ENCODE data around the gene OSBPL6.

OSBPL6 gene

DNA sequence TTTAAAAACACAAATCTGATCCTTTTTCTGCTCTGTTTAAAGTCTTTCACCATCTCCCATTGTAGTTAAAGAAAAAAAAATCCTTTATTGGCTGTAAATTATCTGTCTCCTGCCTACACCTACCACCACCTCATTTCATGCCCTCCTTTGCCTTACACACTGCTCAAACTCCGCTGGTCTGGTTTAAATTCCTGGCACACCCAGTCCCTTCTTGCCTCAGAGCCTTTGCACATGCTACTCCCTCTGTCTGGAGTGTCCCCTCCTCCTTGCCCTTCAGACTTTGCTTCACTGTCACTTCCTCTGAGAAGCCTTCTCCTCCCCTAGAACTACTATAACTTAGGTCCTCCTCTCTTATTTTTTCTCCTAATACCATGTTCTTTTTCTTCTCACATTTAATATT is 49.6 kb downstream of the OSBPL6 start:
- DNase-seq (ENCODE audit: extremely low spot score) = no peak
- POLR2A ChIA-PET = no interaction called here
- CTCF ChIA-PET = no interaction called here
- no peak for TF ChIP-seq LEF1 (IDR thresholded peaks at IDR 0.05; ENCODE audit: borderline replicate concordance)
- TF ChIP-seq FOXK2 (IDR thresholded peaks at IDR 0.05) = no peak
- TF ChIP-seq SUZ12 (IDR thresholded peaks at IDR 0.05) = no peak
- TF ChIP-seq, protein P1, sequence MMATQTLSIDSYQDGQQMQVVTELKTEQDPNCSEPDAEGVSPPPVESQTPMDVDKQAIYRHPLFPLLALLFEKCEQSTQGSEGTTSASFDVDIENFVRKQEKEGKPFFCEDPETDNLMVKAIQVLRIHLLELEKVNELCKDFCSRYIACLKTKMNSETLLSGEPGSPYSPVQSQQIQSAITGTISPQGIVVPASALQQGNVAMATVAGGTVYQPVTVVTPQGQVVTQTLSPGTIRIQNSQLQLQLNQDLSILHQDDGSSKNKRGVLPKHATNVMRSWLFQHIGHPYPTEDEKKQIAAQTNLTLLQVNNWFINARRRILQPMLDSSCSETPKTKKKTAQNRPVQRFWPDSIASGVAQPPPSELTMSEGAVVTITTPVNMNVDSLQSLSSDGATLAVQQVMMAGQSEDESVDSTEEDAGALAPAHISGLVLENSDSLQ (IDR thresholded peaks at IDR 0.05) = no peak
- TF ChIP-seq TARDBP (IDR thresholded peaks at IDR 0.05) = no peak
- TF ChIP-seq HDGF (IDR thresholded peaks at IDR 0.05; ENCODE audit: borderline replicate concordance) = no peak
- TF ChIP-seq ZNF384 (IDR thresholded peaks at IDR 0.05) = no peak
- TF ChIP-seq L3MBTL2 (conservative IDR thresholded peaks at IDR 0.05) = no peak
- no peak for TF ChIP-seq FOXA1 (IDR thresholded peaks at IDR 0.05)
- TF ChIP-seq BHLHE40 (IDR thresholded peaks at IDR 0.05; ENCODE audit: borderline replicate concordance) = no peak
- TF ChIP-seq ARNT (IDR thresholded peaks at IDR 0.05) = no peak
- no peak for TF ChIP-seq ELF4 (IDR thresholded peaks at IDR 0.05)
- TF ChIP-seq CTBP1 (IDR thresholded peaks at IDR 0.05; ENCODE audit: borderline replicate concordance) = no peak
- TF ChIP-seq NFRKB (IDR thresholded peaks at IDR 0.05) = no peak
- no peak for TF ChIP-seq FOXM1 (IDR thresholded peaks at IDR 0.05; ENCODE audit: borderline replicate concordance)
- no peak for TF ChIP-seq SP1 (IDR thresholded peaks at IDR 0.05)

DNA sequence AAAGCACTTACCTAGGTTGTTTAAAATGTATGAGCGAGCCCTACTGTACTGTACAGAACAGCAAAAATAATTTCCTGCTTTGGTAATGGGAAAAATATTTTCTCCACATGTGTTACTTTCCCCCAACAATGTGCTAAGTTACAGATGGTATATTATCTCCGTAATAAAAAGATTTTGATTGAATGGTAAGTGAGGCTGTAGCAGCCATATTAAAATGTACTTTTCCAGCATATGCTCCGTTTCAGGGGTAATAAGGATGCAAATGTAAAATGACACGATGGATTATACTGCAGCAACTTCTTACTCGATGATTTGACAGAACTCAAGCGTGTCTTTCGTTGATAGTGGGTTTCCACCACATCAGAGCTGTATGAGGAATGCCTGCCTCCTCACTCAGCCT is 50.5 kb downstream of the OSBPL6 start:
- no peak for TF ChIP-seq SP1 (IDR thresholded peaks at IDR 0.05)
- TF ChIP-seq BHLHE40 (IDR thresholded peaks at IDR 0.05; ENCODE audit: borderline replicate concordance) = no peak
- no peak for TF ChIP-seq L3MBTL2 (conservative IDR thresholded peaks at IDR 0.05)
- TF ChIP-seq NFRKB (IDR thresholded peaks at IDR 0.05) = no peak
- no peak for TF ChIP-seq FOXM1 (IDR thresholded peaks at IDR 0.05; ENCODE audit: borderline replicate concordance)
- POLR2A ChIA-PET = no interaction called here
- DNase-seq (ENCODE audit: extremely low spot score) = no peak
- CTCF ChIA-PET = no interaction called here

DNA sequence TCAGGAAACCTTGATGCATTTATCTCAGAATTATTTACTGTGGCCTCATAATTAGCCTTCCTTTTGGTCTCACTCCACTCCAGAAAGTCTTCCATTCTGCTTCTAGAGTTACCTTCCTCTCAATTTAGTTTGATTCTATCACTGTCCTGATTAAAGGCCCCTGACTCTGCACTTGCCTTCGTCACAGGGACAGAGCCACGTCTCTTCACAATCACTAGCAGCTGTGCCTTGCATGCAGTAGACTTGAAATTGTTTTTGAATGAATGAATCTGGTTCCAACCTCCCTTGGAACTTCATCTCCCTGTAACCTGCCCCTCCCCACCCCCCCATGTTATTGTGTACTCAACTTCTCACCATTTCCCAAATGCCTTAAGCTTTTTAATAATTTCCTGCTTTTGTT is 52.4 kb downstream of the OSBPL6 start:
- DNase-seq (ENCODE audit: extremely low spot score) = no peak
- ChIA-PET CTCF (no interaction called here), POLR2A (no interaction called here)
- TF ChIP-seq SP1 (IDR thresholded peaks at IDR 0.05) (no peak), FOXM1 (IDR thresholded peaks at IDR 0.05; ENCODE audit: borderline replicate concordance) (no peak), LEF1 (IDR thresholded peaks at IDR 0.05; ENCODE audit: borderline replicate concordance) (no peak), TARDBP (IDR thresholded peaks at IDR 0.05) (no peak), FOXA1 (IDR thresholded peaks at IDR 0.05) (no peak), SUZ12 (IDR thresholded peaks at IDR 0.05) (no peak), CTBP1 (IDR thresholded peaks at IDR 0.05; ENCODE audit: borderline replicate concordance) (no peak), NFRKB (IDR thresholded peaks at IDR 0.05) (no peak), HDGF (IDR thresholded peaks at IDR 0.05; ENCODE audit: borderline replicate concordance) (no peak), FOXK2 (IDR thresholded peaks at IDR 0.05) (no peak), ZNF384 (IDR thresholded peaks at IDR 0.05) (no peak), ELF4 (IDR thresholded peaks at IDR 0.05) (no peak), L3MBTL2 (conservative IDR thresholded peaks at IDR 0.05) (no peak), ARNT (IDR thresholded peaks at IDR 0.05) (no peak)
- TF ChIP-seq, protein P1 (IDR thresholded peaks at IDR 0.05) = no peak

DNA sequence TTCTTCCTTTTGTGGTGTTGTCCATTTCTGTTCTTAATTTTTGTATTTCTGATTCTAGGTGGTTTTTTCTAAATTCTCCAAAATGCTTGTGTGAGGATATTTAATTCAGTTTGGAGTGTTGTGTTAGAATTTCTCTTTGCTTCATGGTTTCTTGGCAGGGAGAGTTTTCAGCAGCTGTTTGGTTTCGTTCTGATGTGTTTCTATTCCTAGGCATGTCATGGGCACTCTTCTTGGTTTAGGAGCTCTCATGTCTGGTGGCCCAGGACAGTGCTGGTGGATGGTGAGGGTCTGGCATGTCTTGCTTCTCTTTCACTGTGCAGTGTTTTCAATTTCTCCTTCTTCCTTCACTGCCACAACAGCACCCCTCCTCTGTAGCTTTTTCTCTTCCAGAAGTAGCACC is 52.9 kb downstream of the OSBPL6 start:
- CTCF ChIA-PET = no interaction called here
- POLR2A ChIA-PET = no interaction called here
- TF ChIP-seq ARNT (IDR thresholded peaks at IDR 0.05) (no peak), ZNF384 (IDR thresholded peaks at IDR 0.05) (no peak), SUZ12 (IDR thresholded peaks at IDR 0.05) (no peak), FOXM1 (IDR thresholded peaks at IDR 0.05; ENCODE audit: borderline replicate concordance) (no peak), FOXA1 (IDR thresholded peaks at IDR 0.05) (no peak), BHLHE40 (IDR thresholded peaks at IDR 0.05; ENCODE audit: borderline replicate concordance) (no peak), ELF4 (IDR thresholded peaks at IDR 0.05) (no peak), CTBP1 (IDR thresholded peaks at IDR 0.05; ENCODE audit: borderline replicate concordance) (no peak), TARDBP (IDR thresholded peaks at IDR 0.05) (no peak), L3MBTL2 (conservative IDR thresholded peaks at IDR 0.05) (no peak), LEF1 (IDR thresholded peaks at IDR 0.05; ENCODE audit: borderline replicate concordance) (no peak), SP1 (IDR thresholded peaks at IDR 0.05) (no peak), HDGF (IDR thresholded peaks at IDR 0.05; ENCODE audit: borderline replicate concordance) (no peak), NFRKB (IDR thresholded peaks at IDR 0.05) (no peak)
- TF ChIP-seq, protein P1 (IDR thresholded peaks at IDR 0.05) = no peak
- no peak for DNase-seq (ENCODE audit: extremely low spot score)

DNA sequence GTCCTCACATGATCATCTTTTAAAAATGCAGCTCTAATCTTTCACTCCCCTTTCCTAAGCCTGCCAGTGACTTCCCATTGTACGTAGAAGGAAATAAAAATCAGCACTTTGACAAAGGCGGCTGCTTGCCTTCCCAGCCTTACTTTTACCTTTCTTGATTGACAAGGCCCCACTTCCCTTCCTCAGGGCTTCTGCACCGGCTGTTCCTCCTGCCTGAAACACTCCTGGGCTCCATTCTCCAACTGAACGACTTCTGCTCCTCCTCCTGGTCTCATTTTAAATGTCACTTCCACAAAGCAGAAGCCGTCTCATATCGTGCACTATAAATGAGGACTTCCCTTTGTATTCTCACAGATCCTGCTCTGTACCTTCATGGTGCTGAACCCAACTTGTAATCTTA is 56.1 kb downstream of the OSBPL6 start:
- POLR2A ChIA-PET = no interaction called here
- no peak for DNase-seq (ENCODE audit: extremely low spot score)
- CTCF ChIA-PET = interaction anchor here (0.7 kb wide), 1 partner anchor 124 kb away, joined by 3 read pairs; no protein-coding TSS in a partner anchor
- no peak for TF ChIP-seq FOXM1 (IDR thresholded peaks at IDR 0.05; ENCODE audit: borderline replicate concordance)
- TF ChIP-seq, protein P1 (IDR thresholded peaks at IDR 0.05) = peak; percentile 11; the same call in 1 of the 2 replicates
